HG03575 (cell line): ENCODE data around the gene PLEKHH1.
"Not testable (repeated sequence)": the region's sequence is repeated elsewhere in the genome, so short reads cannot be mapped to it uniquely, and the experiment has no call there.

Experiments
- ATAC-seq: cut with Tn5 transposase; IDR thresholded peaks from one replicate; pipeline ENCODE4 v1.9.1; 2021; ENCODE audit not compliant: unreplicated experiment, insufficient number of reproducible peaks, low FRiP score; ENCODE audit errors: extremely low read depth

PLEKHH1 gene

DNA sequence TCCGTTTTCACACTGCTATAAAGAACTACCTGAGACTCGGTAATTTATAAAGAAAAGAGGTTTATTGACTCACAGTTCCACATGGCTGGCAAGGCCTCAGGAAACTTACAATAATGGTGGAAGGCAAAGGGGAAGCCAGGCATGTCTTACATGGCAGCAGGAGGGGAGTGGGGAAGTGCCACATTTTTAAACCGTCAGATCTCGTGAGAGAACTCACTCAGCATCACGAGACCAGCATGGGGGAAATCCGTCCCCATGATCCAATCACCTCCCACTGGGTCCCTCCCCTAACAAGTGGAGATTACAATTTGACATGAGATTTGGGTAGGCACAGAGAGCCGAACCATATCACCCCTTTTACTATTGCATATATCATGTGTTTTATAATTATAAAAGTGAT, 69.0 kb downstream of the PLEKHH1 start:
- no peak for ATAC-seq

DNA sequence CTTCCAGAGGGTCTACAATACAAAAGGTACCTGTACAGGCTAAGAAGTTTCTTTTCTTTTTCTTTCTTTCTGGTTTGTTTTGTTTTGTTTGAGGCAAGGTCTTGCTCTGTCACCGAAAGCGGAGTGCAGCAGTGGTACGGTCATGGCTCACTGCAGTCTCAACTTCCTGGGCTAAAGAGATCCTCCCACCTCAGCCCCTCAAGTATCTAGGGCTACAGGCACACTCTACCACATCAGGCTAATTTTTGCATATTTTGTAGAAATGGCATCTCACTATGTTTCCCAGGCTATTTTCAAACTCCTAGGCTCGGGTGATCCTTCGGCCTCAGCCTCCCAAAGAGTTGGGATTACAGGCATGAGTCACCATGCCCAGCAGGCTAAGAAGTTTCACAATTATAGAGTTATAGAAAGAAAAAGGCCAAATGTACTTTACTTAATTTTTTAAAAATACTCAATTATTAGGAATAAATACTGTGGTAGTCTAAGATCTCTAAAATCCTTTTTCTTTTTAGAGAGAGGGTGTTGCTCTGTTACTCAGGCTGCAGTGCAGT, 70.0 kb downstream of the PLEKHH1 start:
- peak; percentile 59 for ATAC-seq

DNA sequence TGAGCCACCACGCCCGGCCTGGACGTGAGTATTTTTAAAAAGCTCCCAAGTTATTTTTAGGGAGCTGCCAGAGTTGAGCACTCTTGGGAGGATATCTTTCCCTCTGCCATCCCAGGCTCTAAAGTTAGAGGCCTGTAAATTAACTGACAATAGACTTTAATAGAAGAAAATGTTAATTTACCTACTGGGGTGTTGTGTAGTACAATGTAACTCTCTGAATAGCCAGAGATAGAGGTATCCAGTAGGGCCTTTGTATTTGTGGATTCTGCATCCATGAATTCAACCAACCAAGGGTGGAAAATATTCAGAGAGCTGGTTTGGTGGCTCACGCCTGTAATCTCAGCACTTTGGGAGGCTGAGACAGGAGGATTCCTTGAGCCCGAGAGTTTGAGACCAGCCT, 74.6 kb downstream of the PLEKHH1 start:
- ATAC-seq = no peak

DNA sequence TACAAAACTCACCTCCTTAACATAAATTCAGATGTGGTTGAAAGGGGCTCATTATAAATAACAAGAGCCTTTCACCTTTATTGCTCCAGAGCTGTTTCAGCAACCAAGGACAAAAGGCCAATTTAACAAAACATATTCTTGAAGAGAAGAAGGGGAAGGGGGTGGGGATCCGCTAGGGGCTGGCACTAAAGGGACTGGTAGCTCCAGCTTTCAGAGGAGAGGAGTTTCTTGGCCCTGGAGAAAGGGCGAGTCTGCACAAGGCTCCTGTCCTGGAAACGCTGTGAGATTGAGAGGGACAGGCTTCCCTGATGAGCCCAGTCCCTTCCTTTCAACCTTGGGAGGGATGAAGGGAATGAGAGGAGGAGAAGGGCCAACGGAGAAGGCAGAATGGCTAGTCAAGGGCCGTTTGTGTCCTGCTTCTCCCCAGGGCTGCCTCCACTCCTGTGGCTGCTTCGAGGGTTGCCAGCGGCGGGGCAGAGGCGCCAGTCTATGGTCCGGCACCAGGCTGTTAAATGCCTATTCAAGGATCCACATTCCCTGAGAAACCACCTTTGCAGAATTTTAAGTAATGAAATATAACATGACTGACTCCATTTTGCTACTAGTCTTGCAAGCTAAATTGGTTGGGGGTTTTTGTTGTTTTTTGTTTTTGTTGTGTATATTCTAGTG, 76.7 kb downstream of the PLEKHH1 start:
- no peak for ATAC-seq

DNA sequence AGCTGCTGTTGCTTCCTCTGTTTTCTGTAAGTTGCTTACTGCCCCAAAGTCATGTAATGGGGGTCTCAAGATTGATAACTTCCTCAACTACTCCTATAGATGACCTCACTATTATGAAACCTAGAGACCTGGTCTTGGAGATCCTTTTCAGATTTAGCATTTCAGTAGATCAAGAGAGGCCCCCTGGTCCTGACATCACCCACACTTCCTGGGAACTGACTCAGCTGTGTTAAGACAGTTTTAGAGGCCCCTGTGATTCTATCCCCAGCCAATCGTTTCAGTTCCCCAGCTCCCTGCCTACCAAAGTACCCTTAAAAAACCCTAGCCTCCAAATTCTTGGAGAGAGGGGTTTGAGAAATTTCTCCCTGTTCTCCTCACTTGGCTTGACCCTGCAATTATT, 77.4 kb downstream of the PLEKHH1 start:
- no peak for ATAC-seq

DNA sequence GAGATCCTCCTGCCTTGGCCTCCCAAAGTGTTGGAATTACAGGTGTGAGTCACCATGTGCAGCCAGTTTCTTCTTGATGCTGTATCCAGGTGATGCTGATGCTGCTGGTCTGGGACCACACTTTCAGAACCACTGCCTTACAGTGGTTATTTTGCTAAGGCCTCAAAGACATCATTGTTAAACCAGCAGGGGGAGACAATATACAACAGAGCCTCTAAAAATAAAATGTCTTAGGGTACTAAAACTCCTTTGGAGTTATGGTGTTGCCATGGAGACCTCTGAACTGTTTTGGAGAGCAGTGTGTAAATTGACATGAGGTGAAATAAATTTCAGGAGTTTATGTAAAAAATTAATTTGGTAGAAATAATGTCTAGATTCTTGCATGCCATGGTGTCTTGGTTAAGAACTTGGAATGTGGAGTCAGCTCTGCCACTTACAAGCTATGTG, 85.5 kb downstream of the PLEKHH1 start:
- no peak for ATAC-seq

DNA sequence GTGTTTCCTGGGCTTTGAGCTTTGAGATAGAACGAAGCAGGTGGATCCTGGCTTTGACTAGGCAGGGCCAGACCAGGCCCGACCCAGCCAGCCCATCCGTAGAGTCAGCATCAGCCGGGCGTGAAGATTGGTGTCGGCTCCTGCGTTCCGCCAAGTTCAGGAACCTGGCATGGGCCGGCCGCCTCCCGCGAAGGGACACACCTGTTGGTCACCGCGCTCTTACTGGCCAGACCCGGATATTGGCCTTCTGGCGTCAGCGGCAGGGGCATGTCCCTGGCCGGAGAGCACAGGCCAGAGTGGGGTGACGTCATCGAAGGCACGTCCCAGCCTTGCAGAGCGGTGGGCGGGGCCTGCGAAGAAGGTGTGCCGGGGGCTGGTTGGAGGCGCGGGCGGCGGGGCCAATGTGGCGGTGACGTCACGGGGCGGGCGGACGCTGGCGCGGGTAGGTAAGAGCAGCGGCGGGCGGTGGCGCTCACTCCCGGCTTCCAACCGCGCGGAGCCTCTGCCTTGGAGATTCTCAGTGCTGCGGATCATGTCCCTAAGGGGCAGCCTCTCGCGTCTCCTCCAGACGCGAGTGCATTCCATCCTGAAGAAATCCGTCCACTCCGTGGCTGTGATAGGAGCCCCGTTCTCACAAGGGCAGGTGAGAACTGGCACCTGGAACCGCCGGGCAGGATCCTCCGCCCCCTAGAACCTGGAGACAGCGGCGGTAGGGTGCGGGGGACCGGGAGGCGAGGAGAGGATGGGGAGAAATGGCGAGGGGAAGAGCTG, 86.5 kb downstream of the PLEKHH1 start, which contains the start of gene ARG2:
ARG2 (plus strand) TSS at position 475 of the 771 bp plus-strand sequence; CDS start at position 533, 58 bp downstream.
- ATAC-seq = peak; percentile 48

DNA sequence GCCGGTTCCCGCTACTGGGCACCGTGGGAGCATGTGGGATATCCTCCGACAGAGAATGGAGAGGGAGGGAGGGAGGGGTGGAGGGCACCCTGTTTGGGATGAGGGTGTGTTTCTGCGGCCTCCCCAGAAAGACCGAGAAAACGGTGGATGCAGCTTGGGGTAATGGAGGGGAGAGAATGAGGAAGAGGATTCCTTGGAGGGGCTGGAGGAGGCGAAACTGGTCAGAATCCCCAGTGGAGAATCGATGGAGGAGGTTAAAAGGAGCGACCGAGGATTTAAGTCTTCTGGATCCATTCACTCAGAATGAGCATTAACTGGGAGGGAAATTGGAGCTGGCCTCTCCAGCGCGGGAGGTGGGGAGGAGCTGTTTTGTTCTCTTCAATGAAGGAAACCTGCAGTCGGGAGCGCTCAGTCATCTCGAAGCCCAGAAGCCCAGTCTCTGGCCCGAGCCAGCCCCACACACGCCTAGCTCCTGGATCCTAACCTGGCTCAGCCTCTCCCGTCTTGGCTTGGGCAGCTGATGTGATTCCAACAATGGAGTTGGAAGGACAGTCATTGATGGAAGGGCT, 87.2 kb downstream of the PLEKHH1 start:
- ATAC-seq = no peak

DNA sequence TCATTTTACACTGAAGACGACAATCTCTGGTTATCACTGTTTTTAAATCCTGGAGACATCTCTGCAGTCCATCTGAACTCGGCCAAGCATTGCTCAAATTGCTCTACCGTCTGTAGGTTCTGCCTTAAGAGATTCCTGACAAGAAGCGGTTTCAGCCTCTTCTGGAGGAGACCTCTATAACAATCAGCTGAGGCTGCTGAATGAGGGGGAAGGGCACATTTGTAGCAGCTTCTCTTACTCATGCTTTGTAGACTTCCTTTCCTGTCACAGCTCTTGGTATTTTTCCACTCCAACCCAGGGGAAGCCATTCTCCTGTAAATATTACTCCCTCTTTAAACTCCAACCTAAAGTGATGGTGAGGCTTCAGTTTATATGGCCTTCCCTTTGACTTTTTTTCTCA, 89.6 kb downstream of the PLEKHH1 start:
- ATAC-seq = no peak

DNA sequence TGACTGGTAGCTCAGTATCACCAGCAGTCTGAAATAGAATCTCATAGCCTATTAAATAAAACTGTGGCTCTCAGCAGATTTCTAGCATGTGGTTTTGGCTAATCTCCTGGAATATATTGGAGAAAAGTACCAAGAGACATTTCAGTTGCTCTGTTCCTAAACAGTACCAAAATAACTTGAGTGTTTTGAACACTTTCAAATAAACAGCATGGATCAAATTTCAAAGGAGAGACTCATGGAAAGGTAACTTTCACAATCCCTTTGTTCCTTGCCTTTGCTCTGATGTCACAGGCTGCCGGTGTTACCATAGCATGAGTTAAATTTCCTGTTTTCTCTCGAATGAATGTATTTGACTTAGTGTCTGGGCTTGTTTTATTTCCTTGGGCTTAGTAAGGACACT, 90.0 kb downstream of the PLEKHH1 start:
- no peak for ATAC-seq

DNA sequence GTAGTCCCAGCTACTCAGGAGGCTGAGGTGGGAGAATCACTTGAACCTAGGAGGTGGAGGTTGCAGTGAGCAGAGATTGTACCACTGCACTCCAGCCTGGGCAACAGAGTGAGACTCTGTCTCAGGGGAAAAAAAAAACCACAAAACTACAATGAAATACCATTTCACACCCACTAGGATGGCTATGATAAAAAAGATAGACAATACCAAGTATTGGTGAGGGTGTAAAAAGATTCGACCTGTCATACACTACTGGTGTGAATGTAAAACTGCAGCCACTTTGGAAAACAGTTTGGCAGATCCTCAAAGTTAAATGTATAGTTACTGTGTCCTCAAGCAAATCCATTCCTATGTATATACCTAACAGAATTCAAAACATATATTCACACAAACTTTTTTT, 93.0 kb downstream of the PLEKHH1 start:
- ATAC-seq = not testable (repeated sequence)

DNA sequence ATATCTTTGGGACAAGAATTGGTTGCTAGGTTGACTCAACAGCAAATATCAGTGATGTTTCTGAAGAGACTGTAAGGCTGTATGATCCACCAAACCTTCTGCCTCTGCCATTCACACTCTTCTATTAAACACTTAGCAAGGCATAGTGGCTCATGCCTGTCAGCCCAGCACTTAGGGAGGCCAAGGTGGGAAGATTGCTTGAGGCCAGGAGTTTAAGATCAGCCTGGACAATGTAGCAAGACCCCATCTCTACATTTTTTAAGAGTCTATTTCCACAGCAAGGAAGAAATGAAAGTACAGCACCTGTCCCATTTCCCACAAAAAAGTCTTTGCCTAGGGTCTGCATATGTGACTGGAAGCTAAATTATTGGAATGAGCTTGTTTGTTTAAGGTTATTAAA, 94.4 kb downstream of the PLEKHH1 start:
- ATAC-seq = no peak

DNA sequence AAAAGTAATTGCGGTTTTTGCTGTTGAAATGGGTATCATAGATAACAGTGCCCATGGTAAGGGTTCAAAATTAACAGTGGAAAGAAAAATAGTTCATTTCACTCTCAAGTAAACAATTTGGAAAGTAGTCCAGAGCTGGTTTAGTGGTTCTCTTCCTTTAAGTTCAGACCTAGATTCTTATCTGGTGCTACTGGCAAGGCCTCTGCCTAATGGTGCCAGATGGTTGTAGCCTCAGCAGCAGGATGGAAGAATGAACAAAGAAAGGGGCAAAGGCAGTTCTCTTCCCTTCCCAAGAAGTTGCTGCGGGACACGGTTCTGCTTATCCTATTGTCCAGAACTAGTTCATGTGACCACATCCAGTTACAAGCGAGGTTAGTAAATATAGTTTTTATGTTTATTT, 97.1 kb downstream of the PLEKHH1 start:
- ATAC-seq = no peak

DNA sequence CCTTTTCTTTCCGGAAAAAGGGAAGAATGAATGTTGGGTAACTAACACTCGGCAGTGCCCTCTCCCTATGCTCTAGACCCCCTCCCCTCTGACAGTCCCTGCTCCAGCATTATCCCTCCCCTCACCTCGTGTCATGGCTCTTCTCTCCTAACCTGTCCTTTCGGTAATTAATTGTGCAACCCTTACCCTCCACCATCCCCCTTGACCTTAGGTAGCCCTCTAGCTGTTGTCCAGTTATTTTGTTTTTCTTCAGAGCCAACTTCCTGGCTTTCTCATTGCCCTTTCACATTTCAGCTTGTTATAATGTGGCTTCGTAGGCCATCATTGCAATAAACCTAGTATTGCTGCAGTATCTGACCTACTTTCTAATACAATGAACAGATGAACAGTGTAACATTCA, 97.8 kb downstream of the PLEKHH1 start:
- no peak for ATAC-seq

DNA sequence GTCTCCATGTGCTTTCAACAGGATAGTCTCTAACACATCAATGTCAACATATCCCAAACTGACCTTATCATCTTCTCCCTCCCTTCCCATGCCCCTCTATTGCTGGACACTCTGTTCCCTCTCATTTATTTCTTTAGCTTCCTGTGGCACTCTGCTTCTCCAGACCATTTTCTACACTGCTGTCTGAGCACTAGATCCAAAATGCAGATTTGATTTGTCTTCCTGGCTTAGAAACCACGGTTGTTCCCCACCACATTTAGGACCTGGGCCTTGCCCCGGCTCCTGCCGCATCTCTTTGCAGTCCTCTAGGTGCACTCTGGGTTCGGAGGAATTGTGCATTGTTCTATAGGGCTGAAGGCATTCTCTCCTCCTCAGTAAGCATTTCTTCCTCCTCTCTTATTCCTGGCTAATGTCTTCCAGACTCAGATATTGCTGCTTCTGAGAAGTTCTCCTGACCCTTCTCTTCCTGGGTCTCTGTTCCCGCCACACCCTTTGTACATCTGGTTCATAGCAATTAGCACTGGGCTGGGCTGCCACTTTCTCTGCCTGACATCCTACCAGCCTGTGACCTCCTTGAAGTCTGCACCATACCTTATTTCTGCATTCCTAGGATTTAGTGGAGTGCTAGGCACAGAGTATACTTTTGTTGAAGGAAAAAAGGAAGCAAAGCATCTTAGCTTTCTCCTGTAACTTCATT, 100.5 kb downstream of the PLEKHH1 start:
- ATAC-seq = no peak

DNA sequence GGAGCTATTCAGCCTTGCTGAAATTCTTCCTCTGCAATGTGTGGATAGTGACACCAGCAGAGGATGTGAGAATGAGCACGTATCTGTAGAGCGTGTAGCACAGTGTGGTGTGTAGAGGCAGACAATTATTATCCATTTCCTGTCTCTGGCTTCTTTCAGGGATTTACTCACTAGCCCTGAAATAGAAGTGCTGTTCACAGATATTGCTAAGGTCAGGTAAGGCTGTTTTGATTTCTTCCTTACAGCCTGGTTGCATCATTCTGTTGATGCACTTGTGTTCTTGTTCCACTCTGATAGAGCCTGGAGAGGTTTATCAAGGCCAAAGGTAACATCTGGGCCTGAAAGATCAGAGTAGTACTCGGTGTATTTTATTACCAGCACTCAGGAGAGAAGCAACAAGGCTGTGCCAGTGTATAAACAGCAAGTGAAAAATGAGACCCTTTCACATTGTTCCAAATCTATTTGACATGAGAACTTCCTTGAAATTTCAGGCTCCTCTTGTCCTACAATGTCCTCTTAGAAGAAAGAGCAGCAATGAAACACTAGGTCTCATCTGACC, 103.3 kb downstream of the PLEKHH1 start:
- ATAC-seq = no peak

DNA sequence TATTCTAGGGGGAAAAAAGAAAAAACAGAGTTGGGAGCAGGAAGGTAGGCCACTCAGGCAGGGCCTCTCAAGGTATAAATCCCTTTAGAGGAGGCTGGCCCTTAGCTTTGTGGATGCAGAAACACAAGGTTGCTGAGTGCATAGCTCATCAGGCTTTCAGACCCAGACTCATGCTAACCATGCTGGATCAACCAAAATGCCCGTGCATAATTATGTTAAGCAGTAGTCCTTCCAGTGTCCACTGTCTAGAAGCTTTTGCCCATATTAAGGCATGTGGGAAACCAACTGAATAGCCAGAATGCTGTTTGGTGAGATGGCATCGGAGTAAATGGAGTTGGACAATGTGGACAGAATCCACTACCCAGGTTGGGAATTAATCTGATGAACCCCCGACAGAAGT, 105.6 kb downstream of the PLEKHH1 start:
- no peak for ATAC-seq
